Left ventricle myocardium inferior (tissue), 1 donor: ENCODE results near the gene HECW1. TPM values are rescaled to one million over a fixed set of nuclear protein-coding genes. Genes with fewer than 3 reads are reported as not detected.

Source experiments
- DNase-seq: peaks from one replicate; pipeline ENCODE4 v3.0.0-alpha.2; 2020
- H3K27ac ChIP-seq: fragments of 200-600 bp; replicated peaks from 2 replicates; pipeline ENCODE4 v1.8.0; 2021
- H3K27me3 ChIP-seq: fragments of 200-600 bp; 2 replicates; pipeline ENCODE4 v1.8.0; 2021; ENCODE audit warnings: low read depth
- H3K36me3 ChIP-seq: fragments of 200-600 bp; 2 replicates; pipeline ENCODE4 v1.8.0; 2021
- H3K4me1 ChIP-seq: fragments of 200-600 bp; 2 replicates; pipeline ENCODE4 v1.8.0; 2021
- H3K4me3 ChIP-seq: fragments of 200-600 bp; 2 replicates; pipeline ENCODE4 v1.8.0; 2021; ENCODE audit warnings: mild to moderate bottlenecking, moderate library complexity
- H3K9me3 ChIP-seq: fragments of 200-600 bp; replicated peaks from 2 replicates; pipeline ENCODE4 v1.8.0; 2021
- intact Hi-C: fragments of 100-400 bp; cut with micrococcal nuclease; formaldehyde crosslinking; loops from one replicate; pipeline ENCODE4 v1.11.0; 2022
- total RNA-seq: library from RNA; stranded (reverse); fragmentation: NEBNext Ultra II Directional; extraction: Animal tissue kit (Norgen Biotek cat#: 25700); gene quantifications from one replicate; pipeline ENCODE4 v1.2.1, GENCODE V29; 2021
- TF ChIP-seq, protein P1 (sequence below): fragments of 200-600 bp; IDR thresholded peaks from 2 replicates; pipeline ENCODE4 v1.8.0; 2021; ENCODE audit warnings: antibody characterized with exemption, mild to moderate bottlenecking, borderline replicate concordance
- donor health status: DM: no; HTN: yes; CAD: no; lungs with severe emphysema.

HECW1 gene
- total RNA-seq, 1 donor from 2014 or later = not detected

DNA sequence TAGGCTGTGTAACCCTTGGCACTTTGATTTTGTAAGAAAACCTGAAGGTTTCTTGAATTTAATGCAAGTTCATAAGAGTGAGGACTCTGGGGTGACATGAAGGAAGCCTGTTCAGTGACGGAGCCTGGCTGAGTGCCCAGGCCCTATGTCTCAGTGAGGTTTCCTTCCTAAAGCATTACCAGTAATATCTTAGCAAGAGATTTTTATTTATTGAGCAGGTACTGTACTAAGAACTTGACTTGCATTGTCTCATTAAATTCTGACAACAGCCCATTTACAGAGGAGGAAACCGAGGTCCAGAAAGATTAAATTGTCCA lies 197.2 kb downstream of the HECW1 start:
- Histone ChIP-seq H3K27ac (no peak overlapping the region), H3K36me3 (no peaks in the 10 kb centered on the region), H3K4me1 (no peaks in the 10 kb centered on the region), H3K9me3 (no peaks in the 10 kb centered on the region), H3K4me3 (no peak overlapping the region), H3K27me3 (peaks cover 22% of the 10 kb centered on the region)
- no peak for DNase-seq
- intact Hi-C loops = no loop called here
- TF ChIP-seq, protein P1, sequence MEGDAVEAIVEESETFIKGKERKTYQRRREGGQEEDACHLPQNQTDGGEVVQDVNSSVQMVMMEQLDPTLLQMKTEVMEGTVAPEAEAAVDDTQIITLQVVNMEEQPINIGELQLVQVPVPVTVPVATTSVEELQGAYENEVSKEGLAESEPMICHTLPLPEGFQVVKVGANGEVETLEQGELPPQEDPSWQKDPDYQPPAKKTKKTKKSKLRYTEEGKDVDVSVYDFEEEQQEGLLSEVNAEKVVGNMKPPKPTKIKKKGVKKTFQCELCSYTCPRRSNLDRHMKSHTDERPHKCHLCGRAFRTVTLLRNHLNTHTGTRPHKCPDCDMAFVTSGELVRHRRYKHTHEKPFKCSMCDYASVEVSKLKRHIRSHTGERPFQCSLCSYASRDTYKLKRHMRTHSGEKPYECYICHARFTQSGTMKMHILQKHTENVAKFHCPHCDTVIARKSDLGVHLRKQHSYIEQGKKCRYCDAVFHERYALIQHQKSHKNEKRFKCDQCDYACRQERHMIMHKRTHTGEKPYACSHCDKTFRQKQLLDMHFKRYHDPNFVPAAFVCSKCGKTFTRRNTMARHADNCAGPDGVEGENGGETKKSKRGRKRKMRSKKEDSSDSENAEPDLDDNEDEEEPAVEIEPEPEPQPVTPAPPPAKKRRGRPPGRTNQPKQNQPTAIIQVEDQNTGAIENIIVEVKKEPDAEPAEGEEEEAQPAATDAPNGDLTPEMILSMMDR = no peak

DNA sequence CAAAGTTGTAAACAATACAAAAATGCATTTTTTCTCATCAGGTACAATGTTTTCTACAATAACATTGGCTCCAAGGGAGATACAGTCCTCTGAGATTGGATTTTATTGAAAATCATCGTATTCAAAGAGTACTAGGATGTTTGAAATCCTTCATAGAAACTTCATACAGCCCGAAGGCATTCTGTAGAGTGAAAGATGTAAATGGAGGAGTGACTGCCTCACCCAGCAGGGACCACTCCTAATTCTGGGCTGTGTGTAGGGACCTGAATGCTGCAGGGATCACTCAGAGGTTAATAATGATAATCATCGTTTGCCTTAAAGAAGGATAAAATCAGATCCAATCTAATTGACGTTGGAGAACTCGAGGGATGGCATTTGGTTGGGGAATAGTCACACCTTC lies 198.6 kb downstream of the HECW1 start:
- no peak overlapping the region for H3K4me3 ChIP-seq
- TF ChIP-seq, protein P1 = no peak
- H3K27me3 ChIP-seq = peaks cover 11% of the 10 kb centered on the region
- intact Hi-C loops = no loop called here
- no peak for DNase-seq
- no peak overlapping the region for H3K27ac ChIP-seq
- no peaks in the 10 kb centered on the region for H3K36me3 ChIP-seq
- no peaks in the 10 kb centered on the region for H3K4me1 ChIP-seq
- no peaks in the 10 kb centered on the region for H3K9me3 ChIP-seq

DNA sequence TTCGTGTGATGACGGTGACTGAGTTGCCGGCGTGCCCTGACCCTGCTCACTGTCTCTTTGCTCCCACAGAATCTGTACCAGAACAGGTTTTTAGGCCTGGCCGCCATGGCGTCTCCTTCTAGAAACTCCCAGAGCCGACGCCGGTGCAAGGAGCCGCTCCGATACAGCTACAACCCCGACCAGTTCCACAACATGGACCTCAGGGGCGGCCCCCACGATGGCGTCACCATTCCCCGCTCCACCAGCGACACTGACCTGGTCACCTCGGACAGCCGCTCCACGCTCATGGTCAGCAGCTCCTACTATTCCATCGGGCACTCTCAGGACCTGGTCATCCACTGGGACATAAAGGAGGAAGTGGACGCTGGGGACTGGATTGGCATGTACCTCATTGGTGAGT lies 199.2 kb downstream of the HECW1 start:
- Histone ChIP-seq H3K27ac (no peak overlapping the region), H3K36me3 (no peaks in the 10 kb centered on the region), H3K4me1 (no peaks in the 10 kb centered on the region), H3K27me3 (peaks cover 11% of the 10 kb centered on the region), H3K9me3 (no peaks in the 10 kb centered on the region), H3K4me3 (no peak overlapping the region)
- no peak for DNase-seq
- intact Hi-C loops = no loop called here
- TF ChIP-seq, protein P1 = no peak

DNA sequence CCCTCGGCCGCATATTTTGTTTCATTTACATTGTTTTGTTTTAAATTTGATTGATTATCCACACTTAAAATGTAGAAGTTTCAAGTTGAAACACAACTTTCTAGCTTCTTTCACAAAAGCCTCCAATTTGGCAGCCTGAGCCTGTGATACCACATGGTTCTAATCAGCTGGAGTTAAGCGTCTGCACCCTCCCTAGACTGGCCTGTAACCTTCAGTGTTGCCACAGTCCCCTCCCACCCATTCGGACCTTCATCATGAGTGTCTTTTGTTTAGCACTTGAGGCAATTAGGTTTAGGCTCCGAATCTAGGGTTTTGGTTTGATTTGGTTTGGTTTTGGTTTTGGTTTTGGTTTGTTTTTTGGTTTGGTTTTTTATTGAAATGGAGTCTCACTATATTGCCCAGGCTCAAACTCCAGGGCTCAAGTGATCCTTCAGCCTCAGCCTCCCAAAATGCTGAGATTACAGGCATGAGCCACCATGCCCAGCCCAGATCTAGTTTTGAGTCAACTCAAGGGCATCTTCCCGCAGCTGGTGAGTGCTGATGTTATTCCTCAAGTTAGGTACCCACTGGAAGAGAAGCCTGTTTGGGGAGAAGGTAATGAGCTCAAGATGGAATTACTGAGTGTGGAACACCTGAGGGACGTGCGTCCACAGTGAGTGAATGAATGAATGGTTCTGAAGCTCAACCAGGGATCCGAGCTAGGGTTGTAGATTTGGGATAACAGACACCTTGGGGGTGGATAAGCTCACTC lies 201.4 kb downstream of the HECW1 start:
- Histone ChIP-seq H3K4me1 (no peaks in the 10 kb centered on the region), H3K27ac (no peak overlapping the region), H3K27me3 (peaks cover 11% of the 10 kb centered on the region), H3K9me3 (no peaks in the 10 kb centered on the region), H3K36me3 (no peaks in the 10 kb centered on the region), H3K4me3 (no peak overlapping the region)
- TF ChIP-seq, protein P1 = no peak
- intact Hi-C loops = no loop called here
- DNase-seq = no peak

DNA sequence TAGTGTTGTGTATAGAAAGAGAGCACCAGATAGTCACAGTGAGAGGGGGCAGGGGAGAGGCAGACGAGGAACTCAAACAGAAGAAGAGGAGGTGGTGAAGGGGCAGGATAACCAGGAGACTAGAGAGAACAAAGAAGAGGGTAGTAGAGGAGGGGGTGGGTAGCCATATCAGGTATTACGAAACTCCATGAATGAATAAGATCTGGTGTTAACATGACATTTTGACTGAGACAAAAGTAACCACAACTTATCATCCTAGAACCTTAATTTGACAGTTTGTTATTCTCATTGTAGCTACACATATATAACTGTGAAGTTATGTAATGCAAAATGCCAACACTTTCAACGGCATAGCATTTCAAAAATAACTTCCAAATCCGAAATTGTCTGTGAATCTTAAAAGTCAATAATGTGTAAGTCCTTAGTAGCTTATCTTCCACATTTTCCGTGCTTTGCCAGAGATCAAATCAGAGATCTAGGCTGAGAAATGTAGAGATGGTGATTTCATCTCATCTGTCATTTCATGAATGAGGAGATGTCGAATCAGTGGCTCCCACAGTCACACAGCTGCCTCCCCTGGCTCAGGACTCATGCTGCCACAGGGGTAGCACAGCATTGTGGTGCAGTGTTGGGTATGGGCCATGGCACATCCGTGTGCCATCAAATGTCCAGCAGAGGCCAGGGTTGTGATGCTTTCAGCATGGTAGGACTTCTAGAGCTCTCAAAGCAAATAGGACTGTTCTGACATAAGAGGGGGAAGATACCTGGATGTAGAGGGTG lies 202.1 kb downstream of the HECW1 start:
- Histone ChIP-seq H3K27me3 (peaks cover 11% of the 10 kb centered on the region), H3K27ac (no peak overlapping the region), H3K4me3 (no peak overlapping the region), H3K4me1 (no peaks in the 10 kb centered on the region), H3K36me3 (no peaks in the 10 kb centered on the region), H3K9me3 (no peaks in the 10 kb centered on the region)
- intact Hi-C loops = no loop called here
- no peak for DNase-seq
- TF ChIP-seq, protein P1 = no peak
